ENCODE measurements around the gene CLIC3. TPM values are rescaled to one million over a fixed set of nuclear protein-coding genes. Genes with fewer than 3 reads are reported as not detected.

Gene CLIC3
- total RNA-seq, 1 experiment from 2014 or later: not detected

- no TSS peak for BruUV-seq (replicated peaks)
- TF ChIP-seq EZH2 (IDR thresholded peaks at IDR 0.05; ENCODE audit: borderline replicate concordance, low read depth, low read length, poor library complexity, severe bottlenecking) (no peak), CTCF (conservative IDR thresholded peaks at IDR 0.05; ENCODE audit: low read depth, low read length) (no peak)
- intact Hi-C loops (cut with micrococcal nuclease; ENCODE audit: unreplicated experiment): no loop called here
Measured at GRCh38 chr9:137015976-137016375, 19.6 kb upstream of the CLIC3 start.

GRCh38 chr9:137015540-137015930, 19.2 kb upstream of the CLIC3 start:
- Histone ChIP-seq H3K27me3 (replicated peaks; ENCODE audit: insufficient read depth, low read depth, low read length, poor library complexity) (no peaks in the 10 kb centered on the region), H3K4me3 (ENCODE audit: low read depth, low read length, poor library complexity, severe bottlenecking) (no peak overlapping the region), H3K9me3 (ENCODE audit: low read depth, low read length, poor library complexity, severe bottlenecking) (no peaks in the 10 kb centered on the region), H3K27ac (ENCODE audit: low read depth, low read length, poor library complexity, severe bottlenecking) (no peak overlapping the region), H3K4me1 (ENCODE audit: insufficient read depth, low read length, poor library complexity, severe bottlenecking) (no peaks in the 10 kb centered on the region), H3K36me3 (ENCODE audit: insufficient read depth, low read length, poor library complexity, severe bottlenecking) (peaks cover 4% of the 10 kb centered on the region)
- no peak for DNase-seq (ENCODE audit: low spot score)
- TF ChIP-seq EZH2 (IDR thresholded peaks at IDR 0.05; ENCODE audit: borderline replicate concordance, low read depth, low read length, poor library complexity, severe bottlenecking) (no peak), CTCF (conservative IDR thresholded peaks at IDR 0.05; ENCODE audit: low read depth, low read length) (no peak)
- no TSS peak for BruUV-seq (replicated peaks)
- CTCF ChIA-PET: no interaction called here
- intact Hi-C loops (cut with micrococcal nuclease; ENCODE audit: unreplicated experiment): no loop called here
- POLR2A ChIA-PET (ENCODE audit: low non-redundant PET): no interaction called here

More at GRCh38 chr9:137015976-137016375, 19.6 kb upstream of the CLIC3 start:
- Histone ChIP-seq H3K4me1 (ENCODE audit: insufficient read depth, low read length, poor library complexity, severe bottlenecking) (no peaks in the 10 kb centered on the region), H3K27me3 (replicated peaks; ENCODE audit: insufficient read depth, low read depth, low read length, poor library complexity) (no peaks in the 10 kb centered on the region), H3K9me3 (ENCODE audit: low read depth, low read length, poor library complexity, severe bottlenecking) (no peaks in the 10 kb centered on the region), H3K4me3 (ENCODE audit: low read depth, low read length, poor library complexity, severe bottlenecking) (no peak overlapping the region), H3K36me3 (ENCODE audit: insufficient read depth, low read length, poor library complexity, severe bottlenecking) (peaks cover 4% of the 10 kb centered on the region), H3K27ac (ENCODE audit: low read depth, low read length, poor library complexity, severe bottlenecking) (no peak overlapping the region)
- no peak for DNase-seq (ENCODE audit: low spot score)
- CTCF ChIA-PET: no interaction called here
- POLR2A ChIA-PET (ENCODE audit: low non-redundant PET): no interaction called here

- ChIA-PET POLR2A (ENCODE audit: low non-redundant PET) (no interaction called here), CTCF (no interaction called here)
- H3K27me3 ChIP-seq (replicated peaks; ENCODE audit: insufficient read depth, low read depth, low read length, poor library complexity): no peaks in the 10 kb centered on the region
- intact Hi-C loops (cut with micrococcal nuclease; ENCODE audit: unreplicated experiment): no loop called here
- H3K9me3 ChIP-seq (ENCODE audit: low read depth, low read length, poor library complexity, severe bottlenecking): no peaks in the 10 kb centered on the region
- H3K4me3 ChIP-seq (ENCODE audit: low read depth, low read length, poor library complexity, severe bottlenecking): no peak overlapping the region
- BruUV-seq (replicated peaks): no TSS peak
- H3K36me3 ChIP-seq (ENCODE audit: insufficient read depth, low read length, poor library complexity, severe bottlenecking): peaks cover 4% of the 10 kb centered on the region
- H3K4me1 ChIP-seq (ENCODE audit: insufficient read depth, low read length, poor library complexity, severe bottlenecking): no peaks in the 10 kb centered on the region
- DNase-seq (ENCODE audit: low spot score): no peak
- TF ChIP-seq CTCF (conservative IDR thresholded peaks at IDR 0.05; ENCODE audit: low read depth, low read length) (no peak), EZH2 (IDR thresholded peaks at IDR 0.05; ENCODE audit: borderline replicate concordance, low read depth, low read length, poor library complexity, severe bottlenecking) (no peak)
- H3K27ac ChIP-seq (ENCODE audit: low read depth, low read length, poor library complexity, severe bottlenecking): no peak overlapping the region
Measured at GRCh38 chr9:137014776-137015539, 18.6 kb upstream of the CLIC3 start.

All from A673 (cell line).